Measurements from ENCODE around the gene CCT8.

DNA sequence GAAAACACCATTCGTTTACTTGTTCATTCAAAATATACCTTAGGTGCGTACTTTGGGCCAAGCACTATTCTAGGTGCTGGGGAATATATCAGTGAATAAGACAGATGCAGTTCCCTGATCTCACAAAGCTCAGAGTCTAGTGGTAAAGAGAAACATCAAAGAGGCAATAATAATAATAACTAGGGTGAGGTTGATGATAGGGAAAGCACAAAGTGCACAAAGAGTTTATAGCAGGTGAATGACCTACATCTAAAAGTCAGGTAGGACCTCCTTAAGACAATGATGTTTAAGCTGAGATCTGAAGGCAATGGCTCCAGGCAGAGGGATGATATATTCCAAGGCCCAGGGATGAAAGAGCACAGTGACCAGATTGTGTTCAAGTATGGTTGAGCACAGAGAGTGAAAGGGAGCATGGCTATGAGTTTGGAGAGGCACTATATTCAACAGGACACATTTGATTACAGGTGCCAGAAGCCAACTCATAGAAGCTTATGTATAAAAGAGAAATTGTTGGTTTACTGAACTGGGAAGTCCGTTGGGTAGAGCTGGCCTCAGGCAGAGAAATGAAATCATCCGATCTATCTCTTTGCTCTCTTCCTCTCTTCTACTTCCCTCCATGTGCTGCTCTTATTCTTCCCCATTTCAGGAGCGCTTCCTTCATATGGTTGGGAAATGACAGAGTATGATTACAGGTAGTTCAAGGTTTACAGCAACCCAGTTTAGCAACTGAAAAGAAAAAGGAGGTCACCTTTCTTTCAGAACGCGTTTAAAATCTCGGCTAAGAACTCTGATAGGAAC is 23.0 kb upstream of the CCT8 start:
- TF ChIP-seq, protein P1, sequence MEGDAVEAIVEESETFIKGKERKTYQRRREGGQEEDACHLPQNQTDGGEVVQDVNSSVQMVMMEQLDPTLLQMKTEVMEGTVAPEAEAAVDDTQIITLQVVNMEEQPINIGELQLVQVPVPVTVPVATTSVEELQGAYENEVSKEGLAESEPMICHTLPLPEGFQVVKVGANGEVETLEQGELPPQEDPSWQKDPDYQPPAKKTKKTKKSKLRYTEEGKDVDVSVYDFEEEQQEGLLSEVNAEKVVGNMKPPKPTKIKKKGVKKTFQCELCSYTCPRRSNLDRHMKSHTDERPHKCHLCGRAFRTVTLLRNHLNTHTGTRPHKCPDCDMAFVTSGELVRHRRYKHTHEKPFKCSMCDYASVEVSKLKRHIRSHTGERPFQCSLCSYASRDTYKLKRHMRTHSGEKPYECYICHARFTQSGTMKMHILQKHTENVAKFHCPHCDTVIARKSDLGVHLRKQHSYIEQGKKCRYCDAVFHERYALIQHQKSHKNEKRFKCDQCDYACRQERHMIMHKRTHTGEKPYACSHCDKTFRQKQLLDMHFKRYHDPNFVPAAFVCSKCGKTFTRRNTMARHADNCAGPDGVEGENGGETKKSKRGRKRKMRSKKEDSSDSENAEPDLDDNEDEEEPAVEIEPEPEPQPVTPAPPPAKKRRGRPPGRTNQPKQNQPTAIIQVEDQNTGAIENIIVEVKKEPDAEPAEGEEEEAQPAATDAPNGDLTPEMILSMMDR (conservative IDR thresholded peaks at IDR 0.05): no peak
- TF ChIP-seq EZH2 (IDR thresholded peaks at IDR 0.05; ENCODE audit: low read depth): no peak

Data from PC-9 (cell line).